HEK293 (cell line): ENCODE results near the gene NYNRIN.

Experiments
- AEBP2 ChIP-seq: fragments of 450-650 bp; formaldehyde crosslinking; IDR thresholded peaks from 2 replicates; pipeline ENCODE4 v1.5.1; 2016; ENCODE audit warnings: missing biosample characterization, missing genetic modification characterization, borderline replicate concordance
- ELK4 ChIP-seq: IDR thresholded peaks from 2 replicates; pipeline ENCODE4 v1.6.1; 2011; ENCODE audit warnings: mild to moderate bottlenecking, low read depth, low read length, borderline replicate concordance
- GLI4 ChIP-seq: fragments of 450-650 bp; formaldehyde crosslinking; IDR thresholded peaks from 2 replicates; pipeline ENCODE4 v1.5.1; 2016; ENCODE audit warnings: missing biosample characterization, missing genetic modification characterization
- KLF1 ChIP-seq: fragments of 450-650 bp; formaldehyde crosslinking; IDR thresholded peaks from 2 replicates; pipeline ENCODE4 v1.5.1; 2016; ENCODE audit warnings: missing biosample characterization, missing genetic modification characterization
- KLF10 ChIP-seq: fragments of 450-650 bp; IDR thresholded peaks from 2 replicates; pipeline ENCODE4 v1.5.1; 2018; ENCODE audit warnings: missing biosample characterization, mild to moderate bottlenecking, missing genetic modification characterization
- MEIS1 ChIP-seq: sonication (generic); formaldehyde crosslinking; IDR thresholded peaks from 2 replicates; pipeline ENCODE4 v1.8.1; 2022; ENCODE audit warnings: missing genetic modification reagents, mild to moderate bottlenecking, borderline replicate concordance
- OSR2 ChIP-seq: fragments of 450-650 bp; formaldehyde crosslinking; IDR thresholded peaks from 2 replicates; pipeline ENCODE4 v1.5.1; 2016; ENCODE audit warnings: missing biosample characterization, missing genetic modification characterization
- SCRT1 ChIP-seq: fragments of 450-650 bp; formaldehyde crosslinking; IDR thresholded peaks from 2 replicates; pipeline ENCODE4 v1.5.1; 2016; ENCODE audit warnings: missing biosample characterization, missing genetic modification characterization, borderline replicate concordance
- YY2 ChIP-seq: fragments of 450-650 bp; formaldehyde crosslinking; IDR thresholded peaks from 2 replicates; pipeline ENCODE4 v1.5.1; 2016; ENCODE audit warnings: missing biosample characterization, missing genetic modification characterization
- ZBTB10 ChIP-seq: fragments of 450-650 bp; formaldehyde crosslinking; IDR thresholded peaks from 2 replicates; pipeline ENCODE4 v1.5.1; 2016; ENCODE audit warnings: missing biosample characterization, missing genetic modification characterization
- ZNF174 ChIP-seq: fragments of 450-650 bp; formaldehyde crosslinking; IDR thresholded peaks from 2 replicates; pipeline ENCODE4 v1.5.0; 2017; ENCODE audit warnings: missing biosample characterization, mild to moderate bottlenecking, missing genetic modification characterization
- ZNF175 ChIP-seq: fragments of 450-650 bp; formaldehyde crosslinking; IDR thresholded peaks from 2 replicates; pipeline ENCODE4 v1.5.1; 2016; ENCODE audit warnings: missing biosample characterization, missing genetic modification characterization
- ZNF239 ChIP-seq: fragments of 450-650 bp; formaldehyde crosslinking; IDR thresholded peaks from 2 replicates; pipeline ENCODE4 v1.5.1; 2016; ENCODE audit warnings: missing biosample characterization, missing genetic modification characterization
- ZNF311 ChIP-seq: fragments of 450-650 bp; formaldehyde crosslinking; IDR thresholded peaks from 2 replicates; pipeline ENCODE4 v1.5.1; 2017; ENCODE audit warnings: missing biosample characterization, missing genetic modification characterization, borderline replicate concordance
- ZNF518A ChIP-seq: fragments of 450-650 bp; formaldehyde crosslinking; conservative IDR thresholded peaks from 2 replicates; pipeline ENCODE4 v1.5.1; 2016; ENCODE audit warnings: low read depth, missing biosample characterization, missing genetic modification characterization
- ZNF555 ChIP-seq: fragments of 450-650 bp; formaldehyde crosslinking; conservative IDR thresholded peaks from 2 replicates; pipeline ENCODE4 v1.5.1; 2017; ENCODE audit warnings: missing biosample characterization, mild to moderate bottlenecking, missing genetic modification characterization, inconsistent platforms
- ZNF558 ChIP-seq: fragments of 450-650 bp; formaldehyde crosslinking; IDR thresholded peaks from 2 replicates; pipeline ENCODE4 v1.5.1; 2016; ENCODE audit warnings: missing biosample characterization, missing genetic modification characterization
- ZNF660 ChIP-seq: fragments of 450-650 bp; IDR thresholded peaks from 2 replicates; pipeline ENCODE4 v1.5.1; 2018; ENCODE audit warnings: missing biosample characterization, mild to moderate bottlenecking, missing genetic modification characterization
- ZNF76 ChIP-seq: fragments of 450-650 bp; formaldehyde crosslinking; IDR thresholded peaks from 2 replicates; pipeline ENCODE4; 2016; ENCODE audit warnings: low read depth, missing biosample characterization, missing genetic modification characterization, borderline replicate concordance
- ZNF837 ChIP-seq: fragments of 450-650 bp; formaldehyde crosslinking; IDR thresholded peaks from 2 replicates; pipeline ENCODE4 v1.5.1; 2016; ENCODE audit warnings: missing biosample characterization, missing genetic modification characterization
- TF ChIP-seq, protein P1 (sequence below): fragments of 450-650 bp; formaldehyde crosslinking; IDR thresholded peaks from 2 replicates; pipeline ENCODE4 v1.5.1; 2016; ENCODE audit warnings: missing biosample characterization, missing genetic modification characterization
- TF ChIP-seq, protein P2 (sequence below): fragments of 450-650 bp; formaldehyde crosslinking; optimal IDR thresholded peaks from 2 replicates; pipeline ENCODE3; 2016; ENCODE audit warnings: missing biosample characterization, mild to moderate bottlenecking, missing genetic modification characterization
- TF ChIP-seq, protein P3 (sequence below): fragments of 450-650 bp; formaldehyde crosslinking; IDR thresholded peaks from 2 replicates; pipeline ENCODE4 v1.5.1; 2016; ENCODE audit warnings: missing biosample characterization, missing genetic modification characterization
- TF ChIP-seq, protein P4 (sequence below): fragments of 450-650 bp; formaldehyde crosslinking; IDR thresholded peaks from 2 replicates; pipeline ENCODE4 v1.5.1; 2016; ENCODE audit warnings: missing biosample characterization, missing genetic modification characterization

Gene NYNRIN

GRCh38 chr14:24431569-24432258, 32.9 kb downstream of the NYNRIN start (continued):
- TF ChIP-seq SCRT1: no peak
- TF ChIP-seq GLI4 (tag by site-specific recombination): no peak
- no peak for TF ChIP-seq ZNF558 (tag by site-specific recombination)
- peak; percentile 75; the same call in 1 of the 2 replicates for TF ChIP-seq ZNF76 (tag by site-specific recombination)
- TF ChIP-seq KLF1: peak; percentile 63
- TF ChIP-seq ZNF239 (tag by site-specific recombination): no peak
- no peak for TF ChIP-seq ZNF555
- TF ChIP-seq, protein P1, sequence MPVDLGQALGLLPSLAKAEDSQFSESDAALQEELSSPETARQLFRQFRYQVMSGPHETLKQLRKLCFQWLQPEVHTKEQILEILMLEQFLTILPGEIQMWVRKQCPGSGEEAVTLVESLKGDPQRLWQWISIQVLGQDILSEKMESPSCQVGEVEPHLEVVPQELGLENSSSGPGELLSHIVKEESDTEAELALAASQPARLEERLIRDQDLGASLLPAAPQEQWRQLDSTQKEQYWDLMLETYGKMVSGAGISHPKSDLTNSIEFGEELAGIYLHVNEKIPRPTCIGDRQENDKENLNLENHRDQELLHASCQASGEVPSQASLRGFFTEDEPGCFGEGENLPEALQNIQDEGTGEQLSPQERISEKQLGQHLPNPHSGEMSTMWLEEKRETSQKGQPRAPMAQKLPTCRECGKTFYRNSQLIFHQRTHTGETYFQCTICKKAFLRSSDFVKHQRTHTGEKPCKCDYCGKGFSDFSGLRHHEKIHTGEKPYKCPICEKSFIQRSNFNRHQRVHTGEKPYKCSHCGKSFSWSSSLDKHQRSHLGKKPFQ (tag by site-specific recombination): no peak
- TF ChIP-seq ZNF518A (tag by site-specific recombination): no peak
- no peak for TF ChIP-seq MEIS1 (CRISPR knock-in tag)
- no peak for TF ChIP-seq AEBP2
- TF ChIP-seq ELK4: no peak
- no peak for TF ChIP-seq ZNF311 (tag by site-specific recombination)
- TF ChIP-seq ZBTB10 (tag by site-specific recombination): peak; percentile 94
- TF ChIP-seq, protein P2, sequence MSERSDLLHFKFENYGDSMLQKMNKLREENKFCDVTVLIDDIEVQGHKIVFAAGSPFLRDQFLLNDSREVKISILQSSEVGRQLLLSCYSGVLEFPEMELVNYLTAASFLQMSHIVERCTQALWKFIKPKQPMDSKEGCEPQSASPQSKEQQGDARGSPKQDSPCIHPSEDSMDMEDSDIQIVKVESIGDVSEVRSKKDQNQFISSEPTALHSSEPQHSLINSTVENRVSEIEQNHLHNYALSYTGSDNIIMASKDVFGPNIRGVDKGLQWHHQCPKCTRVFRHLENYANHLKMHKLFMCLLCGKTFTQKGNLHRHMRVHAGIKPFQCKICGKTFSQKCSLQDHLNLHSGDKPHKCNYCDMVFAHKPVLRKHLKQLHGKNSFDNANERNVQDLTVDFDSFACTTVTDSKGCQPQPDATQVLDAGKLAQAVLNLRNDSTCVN: peak; percentile 15
- TF ChIP-seq, protein P3, sequence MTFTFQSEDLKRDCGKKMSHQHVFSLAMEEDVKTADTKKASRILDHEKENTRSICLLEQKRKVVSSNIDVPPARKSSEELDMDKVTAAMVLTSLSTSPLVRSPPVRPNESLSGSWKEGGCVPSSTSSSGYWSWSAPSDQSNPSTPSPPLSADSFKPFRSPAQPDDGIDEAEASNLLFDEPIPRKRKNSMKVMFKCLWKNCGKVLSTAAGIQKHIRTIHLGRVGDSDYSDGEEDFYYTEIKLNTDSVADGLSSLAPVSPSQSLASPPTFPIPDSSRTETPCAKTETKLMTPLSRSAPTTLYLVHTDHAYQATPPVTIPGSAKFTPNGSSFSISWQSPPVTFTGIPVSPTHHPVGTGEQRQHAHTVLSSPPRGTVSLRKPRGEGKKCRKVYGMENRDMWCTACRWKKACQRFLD: no peak
- TF ChIP-seq YY2 (tag by site-specific recombination): no peak
- no peak; the same call in 1 of the 2 replicates for TF ChIP-seq ZNF660 (tag by site-specific recombination)
- TF ChIP-seq KLF10 (tag by site-specific recombination): no peak
- no peak for TF ChIP-seq ZNF174 (tag by site-specific recombination)
- TF ChIP-seq OSR2: peak; percentile 75
- no peak for TF ChIP-seq ZNF175
- TF ChIP-seq ZNF837 (tag by site-specific recombination): no peak
- TF ChIP-seq, protein P4, sequence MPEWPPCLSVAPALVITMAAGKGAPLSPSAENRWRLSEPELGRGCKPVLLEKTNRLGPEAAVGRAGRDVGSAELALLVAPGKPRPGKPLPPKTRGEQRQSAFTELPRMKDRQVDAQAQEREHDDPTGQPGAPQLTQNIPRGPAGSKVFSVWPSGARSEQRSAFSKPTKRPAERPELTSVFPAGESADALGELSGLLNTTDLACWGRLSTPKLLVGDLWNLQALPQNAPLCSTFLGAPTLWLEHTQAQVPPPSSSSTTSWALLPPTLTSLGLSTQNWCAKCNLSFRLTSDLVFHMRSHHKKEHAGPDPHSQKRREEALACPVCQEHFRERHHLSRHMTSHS (tag by site-specific recombination): no peak
